ENCODE measurements around the gene TRIML1. TPM values are rescaled to one million over a fixed set of nuclear protein-coding genes. Genes with fewer than 3 reads are reported as not detected.

The TRIML1 gene
- total RNA-seq, 2 experiments from 2014 or later, result not detected

Other genes with a start within 250 kb of the TRIML1 start
- gene ZFP42, start 143.7 kb upstream of the TRIML1 start, total RNA-seq, result not detected
- not detected for gene TRIML2, start 29.8 kb upstream of the TRIML1 start, total RNA-seq